Spleen (tissue), 7 donors: Measurements from ENCODE around the gene MPZ.

Experiments used
- POLR2AphosphoS5 ChIP-seq, 3 donors: sonication (generic); formaldehyde crosslinking; IDR thresholded peaks; one replicate each; pipeline ENCODE4 v1.5.1; 2017; ENCODE audit warnings: antibody characterized with exemption in 3 of 3
- TF ChIP-seq, protein P1 (sequence below), 11 experiments: fragments of 200-600 bp in 7 of 11; fragments of 450-650 bp in 4 of 11; sonication (generic) in 4 of 11; IDR thresholded peaks in 8 of 11; conservative IDR thresholded peaks in 3 of 11; 1 replicate in 7 of 11; 2 replicates in 4 of 11; pipeline versions ENCODE4 v1.4.0 to v1.8.0; 2016 to 2021; ENCODE audit warnings: antibody characterized with exemption in 11 of 11, inconsistent platforms in 4 of 11, mild to moderate bottlenecking in 1 of 11
- donor health status: DM: no; HTN: no; CAD: no; lungs with moderate emphysema.
- donor health status: DM: no; HTN: no; CAD: no.
- donor health status: DM: no; HTN: no; CAD: no.

DNA sequence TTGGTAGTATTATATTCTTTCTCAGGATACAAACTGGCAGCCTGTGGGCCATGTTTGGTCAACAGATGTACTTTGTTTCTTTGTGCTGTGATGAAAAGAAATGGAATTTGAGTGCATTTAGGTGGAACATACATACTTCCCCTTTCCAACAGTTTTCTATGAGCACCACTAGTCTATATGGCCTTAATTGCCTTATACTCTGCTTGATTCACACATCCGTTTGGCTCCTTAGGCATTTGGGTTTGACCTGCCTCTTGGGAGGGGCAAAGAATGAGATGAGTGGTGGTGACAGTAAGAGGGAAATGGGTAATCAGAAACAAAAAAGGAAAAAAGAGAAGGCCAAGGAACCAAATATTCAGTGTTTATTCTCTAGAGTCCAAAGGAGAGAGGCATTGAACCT, 40.9 kb upstream of the MPZ start:
- TF ChIP-seq, protein P1, sequence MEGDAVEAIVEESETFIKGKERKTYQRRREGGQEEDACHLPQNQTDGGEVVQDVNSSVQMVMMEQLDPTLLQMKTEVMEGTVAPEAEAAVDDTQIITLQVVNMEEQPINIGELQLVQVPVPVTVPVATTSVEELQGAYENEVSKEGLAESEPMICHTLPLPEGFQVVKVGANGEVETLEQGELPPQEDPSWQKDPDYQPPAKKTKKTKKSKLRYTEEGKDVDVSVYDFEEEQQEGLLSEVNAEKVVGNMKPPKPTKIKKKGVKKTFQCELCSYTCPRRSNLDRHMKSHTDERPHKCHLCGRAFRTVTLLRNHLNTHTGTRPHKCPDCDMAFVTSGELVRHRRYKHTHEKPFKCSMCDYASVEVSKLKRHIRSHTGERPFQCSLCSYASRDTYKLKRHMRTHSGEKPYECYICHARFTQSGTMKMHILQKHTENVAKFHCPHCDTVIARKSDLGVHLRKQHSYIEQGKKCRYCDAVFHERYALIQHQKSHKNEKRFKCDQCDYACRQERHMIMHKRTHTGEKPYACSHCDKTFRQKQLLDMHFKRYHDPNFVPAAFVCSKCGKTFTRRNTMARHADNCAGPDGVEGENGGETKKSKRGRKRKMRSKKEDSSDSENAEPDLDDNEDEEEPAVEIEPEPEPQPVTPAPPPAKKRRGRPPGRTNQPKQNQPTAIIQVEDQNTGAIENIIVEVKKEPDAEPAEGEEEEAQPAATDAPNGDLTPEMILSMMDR (IDR thresholded peaks at IDR 0.05 in 8 of 11, conservative IDR thresholded peaks at IDR 0.05 in 3 of 11), result no peak
- TF ChIP-seq POLR2AphosphoS5 (IDR thresholded peaks at IDR 0.05), result no peak
